ENCODE measurements around the gene FXYD5. TPM values are rescaled to one million over a fixed set of nuclear protein-coding genes. Genes with fewer than 3 reads are reported as not detected.

Gene FXYD5
- total and polyA plus RNA-seq, 10 of the 15 experiments (the other 5 are each of a cell fraction or from before 2014, with no cell fraction given), result 30.0 to 159 (median 93.9) TPM

- TF ChIP-seq CBX3 (IDR thresholded peaks at IDR 0.05; ENCODE audit: borderline replicate concordance, low read depth) (no peak), FOS (IDR thresholded peaks at IDR 0.05; ENCODE audit: borderline replicate concordance, extremely low read depth, insufficient read length) (no peak), ETV6 (conservative IDR thresholded peaks at IDR 0.05 in 1 of 2, IDR thresholded peaks at IDR 0.05 in 1 of 2; ENCODE audit: borderline replicate concordance in 1 of 2, low read depth in 1 of 2) (no peak), EGR1 (IDR thresholded peaks at IDR 0.05; ENCODE audit: borderline replicate concordance in 1 of 2, low read depth in 2 of 2, low read length in 2 of 2) (no peak), JUND (IDR thresholded peaks at IDR 0.05; ENCODE audit: low read depth, low read length) (no peak), SREBF2 (IDR thresholded peaks at IDR 0.05; ENCODE audit: low read length) (no peak), GATAD2B (conservative IDR thresholded peaks at IDR 0.05; ENCODE audit: low read depth) (no peak)
Observed at GRCh38 chr19:35159606-35160005, 5.1 kb downstream of the FXYD5 start (continued).

- Histone ChIP-seq H3K27me3 (replicated peaks in 1 of 2; ENCODE audit: control insufficient read depth in 2 of 2, insufficient read depth in 2 of 2, low read length in 1 of 2) (no peaks in the 10 kb centered on the region), H2AFZ (ENCODE audit: control insufficient read depth, low read depth, low read length) (no peak overlapping the region), H3K4me2 (ENCODE audit: control insufficient read depth, insufficient read depth) (no peak overlapping the region), H3K27ac (ENCODE audit: control insufficient read depth, insufficient read depth) (no peak overlapping the region), H3K9me3 (replicated peaks; ENCODE audit: control insufficient read depth, insufficient read depth, low read length) (peaks cover 30% of the 10 kb centered on the region), H3K79me2 (ENCODE audit: control insufficient read depth, insufficient read depth, low read length) (peaks cover 6% of the 10 kb centered on the region), H3K4me3 (no peak overlapping the region), H3K4me1 (ENCODE audit: control insufficient read depth, insufficient read depth, low read length) (peaks cover 6% of the 10 kb centered on the region; the same call in 1 of the 2 replicates), H3K9ac (ENCODE audit: control insufficient read depth, insufficient read depth, low read length) (no peak overlapping the region), H3K36me3 (ENCODE audit: control insufficient read depth in 2 of 2, insufficient read depth in 2 of 2, low read length in 1 of 2) (peaks cover 18 to 51% of the 10 kb centered on the region in 2 experiments), H4K20me1 (ENCODE audit: control insufficient read depth, insufficient read depth) (no peaks in the 10 kb centered on the region)
- WGBS (ENCODE audit: insufficient coverage, insufficient replicate concordance, low lambda C conversion rate, missing lambda C conversion rate), result 64% methylated on average over 9 of the region's 9 CpGs
- ChIA-PET CTCF (interaction anchor here (1.5 to 3.7 kb wide), 3 partner anchors 9 to 45 kb away, joined by 3 to 19 read pairs (median 7); no protein-coding TSS in a partner anchor), SMC1A (ENCODE audit: uncharacterized antibody, unreplicated experiment) (interaction anchor here (0.6 to 1.7 kb wide), 5 partner anchors 19 to 54 kb away, joined by 3 to 6 read pairs (median 3); no protein-coding TSS in a partner anchor), POLR2A (interaction anchor here (1.0 to 1.6 kb wide), 2 partner anchors 45 to 361 kb away, joined by 3 to 6 read pairs; no protein-coding TSS in a partner anchor), RAD21 (ENCODE audit: unreplicated experiment) (interaction anchor here (0.7 to 1.3 kb wide), 2 partner anchors 19 to 44 kb away, joined by 3 to 4 read pairs; no protein-coding TSS in a partner anchor)
- ATAC-seq (peak; percentile 59), DNase-seq (ENCODE audit: low read depth, low spot score) (peak; percentile 50), FAIRE-seq (no peak)
- intact Hi-C loops (cut with micrococcal nuclease; ENCODE audit: unreplicated experiment) (no loop called here), in situ Hi-C loops (cut with MboI) (no loop called here)
- no TSS peak for BruUV-seq (replicated peaks)
- no peak for TF ChIP-seq RELA (IDR thresholded peaks at IDR 0.05; ENCODE audit: borderline replicate concordance, partially characterized antibody)
- peak; percentile 59; the same call in 1 of the 2 replicates for TF ChIP-seq IKZF1 (conservative IDR thresholded peaks at IDR 0.05)
- peak; percentile 76; the same call in 1 of the 2 replicates for TF ChIP-seq ZNF24 (IDR thresholded peaks at IDR 0.05)
- 0 out of 2 replicates have a peak, but pooled peaks have one; percentile 34 for TF ChIP-seq NBN (IDR thresholded peaks at IDR 0.05)
- peak; percentile 70 to 80; a peak in 3 of 4 replicates for TF ChIP-seq IKZF2 (IDR thresholded peaks at IDR 0.05)
- peak; percentile 45 to 55; a peak in 3 of 4 replicates for TF ChIP-seq BHLHE40 (IDR thresholded peaks at IDR 0.05; ENCODE audit: borderline replicate concordance in 1 of 2, low read depth in 2 of 2, low read length in 1 of 2)
- no peak for TF ChIP-seq YY1 (IDR thresholded peaks at IDR 0.05; ENCODE audit: low read depth, low read length)
- peak in 1 of 2 experiments; percentile 28; a peak in 1 of 4 replicates for TF ChIP-seq EP300 (IDR thresholded peaks at IDR 0.05; ENCODE audit: borderline replicate concordance in 1 of 2, control insufficient read depth in 1 of 2, low read depth in 2 of 2, low read length in 2 of 2)
- TF ChIP-seq ZNF384 (IDR thresholded peaks at IDR 0.05; ENCODE audit: borderline replicate concordance, low read depth, low read length), result peak; percentile 83
- TF ChIP-seq PAX8 (IDR thresholded peaks at IDR 0.05), result no peak
- peak; percentile 72 for TF ChIP-seq MLLT1 (IDR thresholded peaks at IDR 0.05)
Observed at GRCh38 chr19:35160629-35161433, 6.3 kb downstream of the FXYD5 start.

All from GM12878 (cell line).